Esophagus muscularis mucosa (tissue), 3 donors: ENCODE results near the gene HSP90AA1.
"Not testable (repeated sequence)": the region's sequence is repeated elsewhere in the genome, so short reads cannot be mapped to it uniquely, and the experiment has no call there.

Experiments used
- POLR2AphosphoS5 ChIP-seq, 2 donors: sonication (generic); formaldehyde crosslinking; IDR thresholded peaks; one replicate each; pipeline ENCODE4 v1.6.1; 2017; ENCODE audit warnings: antibody characterized with exemption in 2 of 2
- TF ChIP-seq, protein P1 (sequence below), 3 experiments: fragments of 200-600 bp in 2 of 3; fragments of 450-650 bp in 1 of 3; sonication (generic) in 2 of 3; IDR thresholded peaks; one replicate each; pipeline ENCODE4 v1.5.1; 2017 to 2019; ENCODE audit warnings: antibody characterized with exemption in 3 of 3, mild to moderate bottlenecking in 2 of 3, moderate library complexity in 1 of 3

DNA sequence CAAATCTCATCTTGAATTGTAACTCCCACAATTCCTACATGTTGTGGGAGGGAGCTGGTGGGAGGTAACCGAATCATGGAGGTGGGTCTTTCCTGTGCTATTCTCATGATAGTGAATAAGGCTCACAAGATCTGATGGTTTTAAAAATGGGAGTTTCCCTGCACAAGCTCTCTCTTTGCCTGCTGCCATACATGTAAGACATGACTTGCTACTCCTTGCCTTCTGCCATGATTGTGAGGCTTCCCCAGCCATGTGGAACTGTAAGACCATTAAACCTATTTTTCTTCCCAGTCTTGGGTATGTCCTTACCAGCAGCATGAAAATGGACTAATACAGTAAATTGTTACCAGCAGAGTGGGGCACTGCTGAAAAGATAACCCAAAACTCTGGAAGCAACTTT is 22.5 kb upstream of the HSP90AA1 start:
- not testable (repeated sequence) for TF ChIP-seq POLR2AphosphoS5 (IDR thresholded peaks at IDR 0.05)
- TF ChIP-seq, protein P1, sequence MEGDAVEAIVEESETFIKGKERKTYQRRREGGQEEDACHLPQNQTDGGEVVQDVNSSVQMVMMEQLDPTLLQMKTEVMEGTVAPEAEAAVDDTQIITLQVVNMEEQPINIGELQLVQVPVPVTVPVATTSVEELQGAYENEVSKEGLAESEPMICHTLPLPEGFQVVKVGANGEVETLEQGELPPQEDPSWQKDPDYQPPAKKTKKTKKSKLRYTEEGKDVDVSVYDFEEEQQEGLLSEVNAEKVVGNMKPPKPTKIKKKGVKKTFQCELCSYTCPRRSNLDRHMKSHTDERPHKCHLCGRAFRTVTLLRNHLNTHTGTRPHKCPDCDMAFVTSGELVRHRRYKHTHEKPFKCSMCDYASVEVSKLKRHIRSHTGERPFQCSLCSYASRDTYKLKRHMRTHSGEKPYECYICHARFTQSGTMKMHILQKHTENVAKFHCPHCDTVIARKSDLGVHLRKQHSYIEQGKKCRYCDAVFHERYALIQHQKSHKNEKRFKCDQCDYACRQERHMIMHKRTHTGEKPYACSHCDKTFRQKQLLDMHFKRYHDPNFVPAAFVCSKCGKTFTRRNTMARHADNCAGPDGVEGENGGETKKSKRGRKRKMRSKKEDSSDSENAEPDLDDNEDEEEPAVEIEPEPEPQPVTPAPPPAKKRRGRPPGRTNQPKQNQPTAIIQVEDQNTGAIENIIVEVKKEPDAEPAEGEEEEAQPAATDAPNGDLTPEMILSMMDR (IDR thresholded peaks at IDR 0.05): not testable (repeated sequence)
